GM23248 (cell line): ENCODE measurements around the gene ANKRD31. TPM values are rescaled to one million over a fixed set of nuclear protein-coding genes. Genes with fewer than 3 reads are reported as not detected.

Experiments
- DNase-seq: peaks from one replicate; pipeline ENCODE4 v3.0.0-alpha.2; 2015
- H2AFZ ChIP-seq: fragments of 200-600 bp; sonication (generic); 2 replicates; pipeline ENCODE4 v1.6.1; 2016; ENCODE audit warnings: antibody characterized with exemption
- H3F3A ChIP-seq: fragments of 200-600 bp; sonication (generic); 2 replicates; pipeline ENCODE4 v1.6.1; 2016; ENCODE audit warnings: mild to moderate bottlenecking, antibody characterized with exemption, mixed run types; ENCODE audit not compliant: insufficient read depth
- H3K27ac ChIP-seq: fragments of 200-600 bp; sonication (generic); 2 replicates; pipeline ENCODE4 v1.5.1; 2016; ENCODE audit warnings: mild to moderate bottlenecking
- H3K27me3 ChIP-seq: fragments of 200-600 bp; sonication (generic); replicated peaks from 2 replicates; pipeline ENCODE4 v1.6.1; 2016; ENCODE audit warnings: mild to moderate bottlenecking; ENCODE audit not compliant: insufficient read depth
- H3K36me3 ChIP-seq: fragments of 200-600 bp; sonication (generic); 2 replicates; pipeline ENCODE4 v1.6.1; 2016; ENCODE audit warnings: low read depth, mild to moderate bottlenecking
- H3K4me1 ChIP-seq: fragments of 200-600 bp; sonication (generic); 2 replicates; pipeline ENCODE4 v1.6.1; 2016; ENCODE audit warnings: mild to moderate bottlenecking; ENCODE audit not compliant: insufficient read depth
- H3K4me2 ChIP-seq: fragments of 200-600 bp; sonication (generic); one replicate; pipeline ENCODE4 v1.6.1; 2016; ENCODE audit warnings: mild to moderate bottlenecking; ENCODE audit not compliant: unreplicated experiment
- H3K4me3 ChIP-seq: fragments of 200-600 bp; sonication (generic); 2 replicates; pipeline ENCODE4 v1.5.1; 2016; ENCODE audit warnings: mild to moderate bottlenecking
- H3K79me2 ChIP-seq: fragments of 200-600 bp; sonication (generic); 2 replicates; pipeline ENCODE4 v1.6.1; 2016; ENCODE audit warnings: mild to moderate bottlenecking; ENCODE audit not compliant: insufficient read depth
- H3K9ac ChIP-seq: fragments of 200-600 bp; sonication (generic); 2 replicates; pipeline ENCODE4 v1.6.1; 2016; ENCODE audit warnings: mild to moderate bottlenecking
- H3K9me2 ChIP-seq: fragments of 200-600 bp; sonication (generic); 2 replicates; pipeline ENCODE4 v1.6.1; 2016; ENCODE audit warnings: mixed run types, mild to moderate bottlenecking, moderate library complexity; ENCODE audit not compliant: insufficient read depth
- H3K9me3 ChIP-seq: fragments of 200-600 bp; sonication (generic); one replicate; pipeline ENCODE4 v1.6.1; 2017; ENCODE audit warnings: low read depth
- H4K20me1 ChIP-seq: fragments of 200-600 bp; sonication (generic); 2 replicates; pipeline ENCODE4 v1.6.0; 2016; ENCODE audit not compliant: insufficient read depth
- EZH2 ChIP-seq: fragments of 200-600 bp; sonication (generic); IDR thresholded peaks from 2 replicates; pipeline ENCODE4 v1.6.1; 2018; ENCODE audit warnings: antibody characterized with exemption, mild to moderate bottlenecking; ENCODE audit not compliant: insufficient read depth, poor library complexity, severe bottlenecking
- EZH2phosphoT487 ChIP-seq: fragments of 200-600 bp; sonication (generic); IDR thresholded peaks from 2 replicates; pipeline ENCODE4 v1.6.1; 2018; ENCODE audit warnings: antibody characterized with exemption, moderate library complexity, mild to moderate bottlenecking, low read depth; ENCODE audit not compliant: insufficient read depth
- WGBS, 2 experiments: methylation state at CpG; one replicate each; pipeline ENCODE4 v1.1.6; 2015 to 2017; ENCODE audit warnings: low lambda C conversion rate in 2 of 2, low coverage in 1 of 2; ENCODE audit errors: missing lambda C conversion rate in 2 of 2; 5-methylcytosine and 5-hydroxymethylcytosine counted together
- in situ Hi-C: fragments of 300-500 bp; cut with MboI; formaldehyde crosslinking; loops from 2 replicates; pipeline ENCODE4 v1.15.0; 2020
- polyA plus RNA-seq: library from polyadenylated mRNA; unstranded; fragments of >200 nt; fragmentation: Nextera tagmentation; extraction: Ambion mirVana; gene quantifications from 2 replicates; pipeline ENCODE4 v1.2.1, GENCODE V29; 2016
- total RNA-seq: library from RNA; depleted of rRNA; stranded (reverse); fragments of >200 nt; shearing (Covaris generic); gene quantifications from 2 replicates; pipeline ENCODE4 v1.2.3, GENCODE V29; 2014; rRNA removed

Gene ANKRD31, protein sequence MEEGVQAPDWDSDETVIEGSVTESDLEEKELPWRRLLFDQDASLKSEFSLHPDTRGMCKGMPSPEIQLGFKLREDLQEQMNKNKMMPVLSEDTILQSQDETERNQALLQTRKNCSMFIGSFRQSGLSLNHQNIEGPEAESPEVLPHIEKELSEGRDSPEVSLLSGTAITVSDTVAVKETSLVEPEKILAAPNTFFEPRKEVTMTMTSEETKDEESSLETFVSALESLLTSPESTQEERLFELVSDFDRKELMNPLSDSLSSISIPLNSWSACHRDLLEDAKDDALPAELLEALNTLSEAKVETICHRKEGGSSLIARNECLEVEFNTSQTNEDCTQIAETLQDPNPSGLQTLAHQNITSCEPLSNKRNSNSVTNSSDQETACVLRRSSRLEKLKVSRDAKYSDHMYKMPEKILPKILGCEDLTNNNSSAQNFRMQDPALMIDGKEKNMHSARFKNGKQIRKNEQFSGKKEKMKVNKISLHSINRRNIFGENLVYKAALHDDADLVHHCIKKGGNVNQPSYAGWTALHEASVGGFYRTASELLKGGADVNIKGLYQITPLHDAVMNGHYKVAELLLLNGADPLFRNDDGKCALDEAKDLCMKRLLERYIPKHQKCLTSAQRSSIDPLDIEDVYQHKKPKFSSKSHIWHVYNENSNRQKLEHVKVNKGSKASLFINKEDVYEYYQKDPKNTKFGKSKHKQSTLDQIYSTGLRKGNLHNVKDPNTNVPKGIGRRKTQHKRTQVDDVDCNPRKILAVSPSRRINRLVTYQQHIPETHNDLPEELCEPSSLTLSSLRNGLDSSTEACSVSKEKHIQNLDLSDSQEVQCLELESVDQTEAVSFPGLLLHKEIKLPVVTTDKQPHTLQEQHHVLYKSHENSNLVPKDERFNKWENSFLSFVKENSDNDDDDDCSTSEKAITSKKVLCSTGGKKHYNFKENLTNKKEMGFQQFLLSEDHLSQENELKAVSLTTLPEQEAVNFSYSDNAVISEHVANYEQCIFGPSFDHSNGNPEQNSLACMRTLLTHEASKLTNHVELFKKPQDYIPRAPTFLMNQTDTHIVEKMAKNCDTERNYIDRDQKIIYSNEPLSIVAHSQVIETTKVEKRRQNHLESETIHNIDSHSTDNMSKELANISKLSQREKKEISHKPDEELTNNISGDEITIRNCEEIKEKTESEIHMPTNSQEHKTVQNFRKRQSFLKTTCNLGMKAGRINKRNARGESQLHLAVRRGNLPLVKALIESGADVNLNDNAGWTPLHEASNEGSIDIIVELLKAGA (N-terminal part only)
- not detected in 2 replicates for total RNA-seq
- polyA plus RNA-seq, result 0.06 TPM in 1 of 2 replicates, not detected in the other

DNA sequence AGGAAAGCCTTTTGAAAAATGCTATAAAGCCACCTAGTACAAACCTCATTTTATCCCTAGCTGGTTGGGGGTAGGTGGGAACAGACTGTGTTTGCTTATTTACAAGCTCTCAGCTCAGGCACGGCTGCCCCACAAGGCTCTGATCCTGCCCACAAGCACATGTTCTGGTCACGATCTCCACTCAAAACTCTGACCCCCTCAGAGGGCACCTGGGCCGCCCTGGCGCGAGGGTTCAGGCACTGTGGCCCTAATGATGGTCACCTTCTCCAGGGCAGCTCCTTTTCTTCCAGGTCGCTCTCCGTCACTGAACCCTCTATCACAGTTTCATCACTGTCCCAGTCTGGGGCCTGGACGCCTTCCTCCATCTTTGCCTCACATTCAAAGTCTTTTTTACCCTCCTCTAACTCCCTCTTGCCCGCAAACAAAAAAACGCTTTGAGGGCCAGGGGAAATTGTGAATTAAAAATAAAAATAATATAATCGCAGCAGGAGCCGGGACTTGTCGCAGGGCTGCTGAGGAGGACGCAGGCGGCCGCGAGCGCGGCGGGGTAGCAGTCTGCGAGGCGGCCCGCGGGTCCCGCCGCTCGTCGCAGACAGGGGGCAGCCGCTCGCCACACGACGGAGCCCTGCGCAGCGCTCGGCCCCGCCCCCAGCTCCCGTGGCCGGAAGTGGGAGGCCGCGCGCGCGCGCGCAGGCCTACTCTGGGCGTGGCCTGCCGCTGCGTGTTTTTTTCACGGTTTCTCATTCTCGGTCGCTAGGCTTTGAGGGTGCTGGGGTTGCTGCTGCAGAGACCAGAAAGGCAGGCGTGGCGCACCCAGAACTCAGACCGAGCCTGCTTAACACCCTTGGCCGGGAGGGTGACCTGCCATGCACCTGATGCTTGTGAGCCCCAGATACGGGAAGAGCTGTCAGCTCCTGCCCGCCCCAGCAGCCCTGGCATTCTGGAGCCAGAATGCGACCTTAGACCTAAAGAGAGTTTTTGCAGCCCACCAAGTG, at the start of gene ANKRD31:
ANKRD31 (minus strand) TSS at position 557 of the 995 bp plus-strand sequence; CDS start at position 365, 192 bp downstream.
- Histone ChIP-seq H3F3A (no peaks in the 10 kb centered on the region), H3K9ac (peak within 1 kb of the TSS; percentile 83), H3K4me3 (peak within 1 kb of the TSS; percentile 88), H4K20me1 (no peaks in the 10 kb centered on the region), H3K79me2 (no peaks in the 10 kb centered on the region), H3K4me1 (peaks cover 8% of the 10 kb centered on the region; the same call in 1 of the 2 replicates), H3K9me3 (no peaks in the 10 kb centered on the region), H3K4me2 (peak within 1 kb of the TSS; percentile 80), H3K9me2 (no peaks in the 10 kb centered on the region), H2AFZ (peak within 1 kb of the TSS; percentile 99), H3K27me3 (no peaks in the 10 kb centered on the region), H3K27ac (peak within 1 kb of the TSS; percentile 41), H3K36me3 (no peaks in the 10 kb centered on the region)
- WGBS, 2 experiments, result 3 to 4% methylated on average over 49 to 58 of the region's 58 CpGs
- DNase-seq, result peak; percentile 93
- in situ Hi-C loops, result loop anchor here (25.0 kb wide), 1 partner anchor 299 kb away; no protein-coding TSS in a partner anchor
- no peak for TF ChIP-seq EZH2
- no peak for TF ChIP-seq EZH2phosphoT487

GRCh38 chr5:75286211-75286773, 49.6 kb upstream of the ANKRD31 start:
- Histone ChIP-seq H3K4me3 (no peak overlapping the region), H3K27me3 (no peaks in the 10 kb centered on the region), H3K9ac (no peak overlapping the region), H3K36me3 (no peaks in the 10 kb centered on the region), H3F3A (no peaks in the 10 kb centered on the region), H3K4me2 (no peak overlapping the region), H3K79me2 (no peaks in the 10 kb centered on the region), H3K9me2 (no peaks in the 10 kb centered on the region), H3K4me1 (no peaks in the 10 kb centered on the region), H3K9me3 (no peaks in the 10 kb centered on the region), H3K27ac (no peak overlapping the region), H4K20me1 (no peaks in the 10 kb centered on the region), H2AFZ (no peak overlapping the region)
- in situ Hi-C loops, result no loop called here
- DNase-seq, result no peak
- TF ChIP-seq EZH2phosphoT487 (no peak), EZH2 (no peak)
- 7% methylated on average over 3 of the region's 3 CpGs for WGBS, 2 experiments

GRCh38 chr5:75282581-75282980, 45.9 kb upstream of the ANKRD31 start:
- Histone ChIP-seq H3K4me1 (no peaks in the 10 kb centered on the region), H2AFZ (no peak overlapping the region), H3F3A (no peaks in the 10 kb centered on the region), H3K36me3 (no peaks in the 10 kb centered on the region), H3K9ac (no peak overlapping the region), H3K79me2 (no peaks in the 10 kb centered on the region), H3K27me3 (no peaks in the 10 kb centered on the region), H3K4me3 (no peak overlapping the region), H3K4me2 (no peak overlapping the region), H3K27ac (no peak overlapping the region), H3K9me3 (no peaks in the 10 kb centered on the region), H4K20me1 (no peaks in the 10 kb centered on the region), H3K9me2 (no peaks in the 10 kb centered on the region)
- WGBS, 2 experiments, result 80 to 88% methylated on average over 2 of the region's 2 CpGs
- no peak for DNase-seq
- in situ Hi-C loops, result no loop called here
- TF ChIP-seq EZH2, result no peak
- no peak for TF ChIP-seq EZH2phosphoT487
